Inflammatory macrophage (primary cell): ENCODE data around the gene LAMB3.

ENCODE experiments used
- DNase-seq, 2 donors: peaks; one replicate each; pipeline ENCODE4 v3.0.0-alpha.2; 2020 to 2022

LAMB3 gene

GRCh38 chr1:209633335-209633997 is 18.8 kb downstream of the LAMB3 start:
- DNase-seq: peak in 1 of 2 donors; percentile 14

GRCh38 chr1:209630383-209631225 is 21.6 kb downstream of the LAMB3 start:
- DNase-seq: no peak

GRCh38 chr1:209629621-209630382 is 22.4 kb downstream of the LAMB3 start:
- DNase-seq: no peak

GRCh38 chr1:209628618-209629299 is 23.5 kb downstream of the LAMB3 start:
- no peak for DNase-seq

GRCh38 chr1:209627732-209628196 is 24.5 kb downstream of the LAMB3 start:
- peak; percentile 76 to 79 for DNase-seq

- peak; percentile 60 to 70 for DNase-seq
Measured at GRCh38 chr1:209627027-209627731, 25.0 kb downstream of the LAMB3 start.

- DNase-seq: peak; percentile 71 to 76
Measured at GRCh38 chr1:209626346-209627026, 25.7 kb downstream of the LAMB3 start.

GRCh38 chr1:209625791-209626285 is 26.4 kb downstream of the LAMB3 start:
- DNase-seq: peak; percentile 16 to 26

GRCh38 chr1:209624558-209625549 is 27.4 kb downstream of the LAMB3 start:
- DNase-seq: peak; percentile 41 to 60

- no peak for DNase-seq
Measured at GRCh38 chr1:209622841-209623829, 29.1 kb downstream of the LAMB3 start.

GRCh38 chr1:209621741-209622655 is 30.2 kb downstream of the LAMB3 start:
- DNase-seq: peak in 1 of 2 donors; percentile 18

GRCh38 chr1:209621286-209621685 is 30.9 kb downstream of the LAMB3 start:
- no peak for DNase-seq

- peak; percentile 25 to 27 for DNase-seq
Measured at GRCh38 chr1:209620487-209620884, 31.7 kb downstream of the LAMB3 start.

GRCh38 chr1:209619696-209620486 is 32.3 kb downstream of the LAMB3 start:
- DNase-seq: no peak

- DNase-seq: peak in 1 of 2 donors; percentile 33
Measured at GRCh38 chr1:209618756-209619420, 33.3 kb downstream of the LAMB3 start.

- no peak for DNase-seq
Measured at GRCh38 chr1:209618291-209618690, 33.9 kb downstream of the LAMB3 start.
